GM19397 (cell line): ENCODE measurements around the gene FYN.

Experiments used
- ATAC-seq: cut with Tn5 transposase; IDR thresholded peaks from one replicate; pipeline ENCODE4 v1.9.1; 2021; ENCODE audit warnings: mild to moderate bottlenecking, moderate library complexity; ENCODE audit not compliant: unreplicated experiment

The FYN gene

GRCh38 chr6:111612379-111612778 lies 260.9 kb downstream of the FYN start:
- no peak for ATAC-seq

GRCh38 chr6:111610548-111611172 lies 262.6 kb downstream of the FYN start:
- ATAC-seq, result no peak
